Prostate gland (tissue), 2 donors: ENCODE results near the gene GLIS1. TPM values are rescaled to one million over a fixed set of nuclear protein-coding genes. Genes with fewer than 3 reads are reported as not detected.

Experiments
- DNase-seq: peaks from one replicate; pipeline ENCODE4 v3.0.0-alpha.2; 2019; ENCODE audit warnings: low spot score
- H3K27ac ChIP-seq, 2 donors: fragments of 200-600 bp; sonication (generic); 2 replicates each; pipeline ENCODE4 v1.5.1; 2017 to 2019
- H3K27me3 ChIP-seq: fragments of 200-600 bp; sonication (generic); replicated peaks from 2 replicates; pipeline ENCODE4 v1.5.1; 2019; ENCODE audit not compliant: insufficient read depth
- H3K36me3 ChIP-seq, 2 donors: fragments of 200-600 bp; sonication (generic); 1 replicate in 1 of 2; 2 replicates in 1 of 2; pipeline versions ENCODE4 v1.5.1 to v1.8.1; 2017 to 2019
- H3K4me1 ChIP-seq: fragments of 200-600 bp; sonication (generic); replicated peaks from 2 replicates; pipeline ENCODE4 v1.5.1; 2019
- H3K4me3 ChIP-seq, 2 donors: fragments of 200-600 bp; sonication (generic); 2 replicates each; pipeline ENCODE4 v1.5.1; 2017 to 2019
- H3K9me3 ChIP-seq: fragments of 200-600 bp; sonication (generic); 2 replicates; pipeline ENCODE4 v1.5.1; 2017
- POLR2A ChIP-seq: fragments of 450-650 bp; IDR thresholded peaks from one replicate; pipeline ENCODE4 v1.6.1; 2016; ENCODE audit warnings: antibody characterized with exemption, mild to moderate bottlenecking
- POLR2AphosphoS5 ChIP-seq: sonication (generic); formaldehyde crosslinking; IDR thresholded peaks from one replicate; pipeline ENCODE4 v1.6.1; 2017; ENCODE audit warnings: antibody characterized with exemption
- WGBS: methylation state at CpG from one replicate; pipeline ENCODE4 v1.1.5; 2018; 5-methylcytosine and 5-hydroxymethylcytosine counted together
- intact Hi-C: fragments of 100-400 bp; cut with DNase I; formaldehyde crosslinking; loops from one replicate; pipeline ENCODE4 v1.14.2; 2022
- total RNA-seq, 2 donors: library from RNA; depleted of rRNA; stranded (reverse); fragments of >200 nt; gene quantifications; one replicate each; pipeline ENCODE4 v1.1.0, GENCODE V29; 2016
- TF ChIP-seq, protein P1 (sequence below), 4 experiments: fragments of 200-600 bp in 2 of 4; fragments of 450-650 bp in 2 of 4; sonication (generic) in 2 of 4; IDR thresholded peaks; 1 replicate in 3 of 4; 2 replicates in 1 of 4; pipeline ENCODE4 v1.5.1; 2016 to 2019; ENCODE audit warnings: antibody characterized with exemption in 4 of 4, mild to moderate bottlenecking in 2 of 4, moderate library complexity in 2 of 4

Gene GLIS1
- total RNA-seq, 2 donors from 2014 or later: 1.1 to 8.1 TPM

DNA sequence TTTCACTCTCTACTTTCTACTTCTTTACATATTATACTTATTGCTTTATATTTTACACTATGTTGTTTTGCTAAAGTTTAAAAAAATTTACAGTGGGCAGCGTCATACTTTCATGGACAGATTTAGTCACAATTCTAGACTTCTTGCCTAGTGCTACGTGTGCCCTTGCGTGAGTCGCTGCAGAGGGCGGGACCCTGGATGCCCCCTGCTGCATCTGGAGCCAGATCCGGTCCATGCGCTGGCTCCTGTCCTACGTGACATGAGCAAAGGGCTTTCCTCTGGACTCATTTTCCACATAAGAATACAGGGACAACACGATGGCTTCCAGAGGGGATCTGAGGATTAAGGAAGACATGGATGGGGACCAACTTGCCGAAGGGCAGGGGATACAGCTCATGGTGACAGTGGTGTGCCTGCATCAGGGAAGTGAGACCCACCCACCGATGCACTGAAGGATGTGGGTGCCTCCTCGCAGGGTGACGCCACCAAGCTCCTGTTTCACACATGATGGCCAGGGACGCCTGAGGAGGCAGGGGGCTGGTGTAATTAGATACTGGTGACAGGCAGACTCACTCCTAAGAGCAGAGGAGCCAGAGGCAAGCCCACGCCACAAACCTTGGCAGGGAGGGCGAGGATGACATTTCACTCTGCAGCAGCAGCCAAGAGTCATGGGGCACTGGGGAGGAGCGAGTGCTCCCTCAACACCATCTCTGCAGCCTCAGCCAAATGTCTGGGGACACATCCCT, 193.1 kb downstream of the GLIS1 start:
- no peaks in the 10 kb centered on the region for H3K27me3 ChIP-seq
- WGBS: 62% methylated on average over 17 of the region's 17 CpGs
- TF ChIP-seq POLR2AphosphoS5 (no peak), POLR2A (no peak)
- TF ChIP-seq, protein P1, sequence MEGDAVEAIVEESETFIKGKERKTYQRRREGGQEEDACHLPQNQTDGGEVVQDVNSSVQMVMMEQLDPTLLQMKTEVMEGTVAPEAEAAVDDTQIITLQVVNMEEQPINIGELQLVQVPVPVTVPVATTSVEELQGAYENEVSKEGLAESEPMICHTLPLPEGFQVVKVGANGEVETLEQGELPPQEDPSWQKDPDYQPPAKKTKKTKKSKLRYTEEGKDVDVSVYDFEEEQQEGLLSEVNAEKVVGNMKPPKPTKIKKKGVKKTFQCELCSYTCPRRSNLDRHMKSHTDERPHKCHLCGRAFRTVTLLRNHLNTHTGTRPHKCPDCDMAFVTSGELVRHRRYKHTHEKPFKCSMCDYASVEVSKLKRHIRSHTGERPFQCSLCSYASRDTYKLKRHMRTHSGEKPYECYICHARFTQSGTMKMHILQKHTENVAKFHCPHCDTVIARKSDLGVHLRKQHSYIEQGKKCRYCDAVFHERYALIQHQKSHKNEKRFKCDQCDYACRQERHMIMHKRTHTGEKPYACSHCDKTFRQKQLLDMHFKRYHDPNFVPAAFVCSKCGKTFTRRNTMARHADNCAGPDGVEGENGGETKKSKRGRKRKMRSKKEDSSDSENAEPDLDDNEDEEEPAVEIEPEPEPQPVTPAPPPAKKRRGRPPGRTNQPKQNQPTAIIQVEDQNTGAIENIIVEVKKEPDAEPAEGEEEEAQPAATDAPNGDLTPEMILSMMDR (IDR thresholded peaks at IDR 0.05): no peak
- intact Hi-C loops: no loop called here
- H3K4me1 ChIP-seq: no peaks in the 10 kb centered on the region
- no peak overlapping the region for H3K4me3 ChIP-seq
- no peaks in the 10 kb centered on the region for H3K9me3 ChIP-seq
- no peak for DNase-seq
- no peaks in the 10 kb centered on the region for H3K36me3 ChIP-seq
- no peak overlapping the region for H3K27ac ChIP-seq

DNA sequence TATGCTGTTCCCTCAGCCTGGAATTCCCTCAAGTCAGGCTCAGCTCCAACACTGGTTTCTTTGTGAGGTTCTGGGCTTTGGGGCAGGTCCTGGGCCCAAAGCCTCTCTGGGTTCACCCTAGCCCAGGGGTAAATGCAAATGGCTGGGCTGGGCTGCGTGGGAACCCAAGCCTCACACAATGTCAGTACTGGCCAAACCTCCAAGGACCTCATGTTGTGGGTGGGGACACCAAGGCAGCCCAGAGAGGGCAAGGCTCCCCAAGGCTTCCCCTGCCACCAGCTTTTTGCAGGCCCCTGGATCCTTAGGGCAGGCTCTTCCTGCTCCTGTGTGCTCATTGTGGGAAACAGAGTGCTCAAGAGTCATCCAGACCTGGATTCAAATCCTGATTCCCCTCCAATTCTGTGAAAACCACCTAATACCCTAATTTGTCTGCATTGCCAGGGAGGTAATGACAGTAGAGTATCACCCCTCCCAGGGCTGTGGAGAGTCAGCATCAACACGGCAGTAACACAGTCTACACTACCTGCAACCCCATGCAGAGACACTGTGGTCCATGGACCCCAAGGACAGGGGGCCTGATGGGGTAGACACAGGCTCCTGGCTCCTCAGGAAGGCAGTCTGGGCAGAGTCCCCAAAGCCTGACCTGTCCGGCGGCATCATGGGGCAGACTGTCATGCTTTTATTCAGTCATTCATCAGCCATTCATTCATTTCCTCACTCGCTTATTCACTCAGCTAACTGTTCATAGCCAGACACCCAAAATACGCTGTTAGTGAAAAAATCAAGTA, 194.0 kb downstream of the GLIS1 start:
- TF ChIP-seq, protein P1 (IDR thresholded peaks at IDR 0.05): no peak
- no peak for TF ChIP-seq POLR2AphosphoS5
- no peak for TF ChIP-seq POLR2A
- H3K4me3 ChIP-seq: no peak overlapping the region
- no peaks in the 10 kb centered on the region for H3K9me3 ChIP-seq
- H3K27ac ChIP-seq: no peak overlapping the region
- 98% methylated on average over 6 of the region's 6 CpGs for WGBS
- H3K27me3 ChIP-seq: no peaks in the 10 kb centered on the region
- DNase-seq: no peak
- intact Hi-C loops: no loop called here
- no peaks in the 10 kb centered on the region for H3K36me3 ChIP-seq
- H3K4me1 ChIP-seq: no peaks in the 10 kb centered on the region

DNA sequence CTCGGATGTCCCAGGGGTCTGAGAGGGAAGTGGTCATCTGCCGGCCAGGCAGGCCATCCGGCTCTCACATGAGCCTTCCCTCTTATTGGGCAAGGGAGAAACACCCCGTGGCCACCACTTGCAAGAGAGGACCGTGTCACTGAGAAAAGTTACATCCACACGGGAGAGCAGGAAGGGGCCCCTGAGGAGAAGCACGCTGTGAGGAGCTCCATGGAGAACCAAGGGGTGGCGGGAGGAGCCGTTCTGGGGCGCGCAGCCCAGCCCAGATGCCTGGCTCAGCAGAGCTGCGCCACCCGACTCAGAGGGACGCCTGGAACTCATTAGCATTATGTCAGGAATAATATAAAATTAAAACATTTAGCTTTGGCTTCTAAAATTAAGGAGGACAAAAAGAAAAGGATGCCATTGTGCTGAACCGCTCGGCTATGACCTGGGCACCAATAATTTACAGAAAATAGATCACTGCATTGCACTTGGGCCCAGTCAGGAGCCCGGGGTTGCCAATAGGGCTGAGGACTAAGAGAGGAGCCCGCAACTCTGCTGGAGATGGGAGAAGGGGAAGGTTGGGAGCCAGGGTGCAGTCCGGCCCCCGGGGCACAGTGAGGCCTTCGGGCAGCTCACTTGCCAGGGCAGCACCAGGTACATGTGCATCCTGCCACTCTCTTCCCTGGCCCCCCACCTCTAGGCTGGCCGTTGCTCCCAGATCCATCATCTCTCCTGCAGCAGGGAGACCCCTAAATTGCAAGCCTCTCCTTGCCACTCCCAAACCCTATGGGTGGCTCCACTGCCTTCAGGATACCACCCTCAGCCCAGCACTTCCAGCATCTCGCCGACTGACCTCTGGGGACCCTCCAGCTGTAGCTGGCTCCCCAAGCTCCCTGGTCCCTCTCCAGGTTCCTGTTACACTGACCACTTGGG, 194.9 kb downstream of the GLIS1 start:
- Histone ChIP-seq H3K4me3 (no peak overlapping the region), H3K27me3 (no peaks in the 10 kb centered on the region), H3K36me3 (no peaks in the 10 kb centered on the region), H3K9me3 (no peaks in the 10 kb centered on the region), H3K27ac (no peak overlapping the region), H3K4me1 (no peaks in the 10 kb centered on the region)
- WGBS: 89% methylated on average over 24 of the region's 24 CpGs
- intact Hi-C loops: no loop called here
- DNase-seq: no peak
- no peak for TF ChIP-seq POLR2AphosphoS5
- no peak for TF ChIP-seq POLR2A
- TF ChIP-seq, protein P1 (IDR thresholded peaks at IDR 0.05): no peak

DNA sequence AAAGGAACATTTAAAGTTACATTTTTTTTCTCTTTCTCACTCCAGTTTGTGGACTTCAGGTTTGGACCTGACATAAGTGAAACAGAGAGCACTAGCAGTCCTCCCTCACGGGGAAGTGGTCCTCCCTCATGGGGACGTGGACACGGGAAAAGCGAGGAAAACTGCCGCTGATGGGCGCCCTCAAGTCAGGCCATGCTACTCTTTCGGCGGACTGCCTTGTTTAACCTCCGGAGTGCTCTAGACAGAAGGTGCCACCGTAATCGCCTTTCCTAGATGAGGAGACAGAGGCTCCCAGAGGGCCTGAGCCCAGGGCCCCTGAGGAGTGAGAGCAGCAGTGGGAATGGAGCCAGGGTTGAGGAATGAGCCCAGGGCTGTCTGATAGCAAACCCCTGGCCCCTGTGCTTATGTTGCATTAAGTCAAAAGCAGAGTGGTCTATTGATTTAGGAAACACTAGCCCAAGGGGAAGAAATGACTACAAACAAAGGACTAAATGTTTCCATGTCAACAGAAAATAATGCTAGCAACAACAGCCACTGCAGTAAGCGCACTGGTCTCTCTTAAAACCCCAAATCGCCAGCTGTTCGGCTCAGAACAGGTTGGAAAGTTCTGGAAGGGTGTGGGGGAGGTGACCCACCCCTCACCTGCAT, 195.7 kb downstream of the GLIS1 start:
- WGBS: 86% methylated on average over 14 of the region's 14 CpGs
- H3K36me3 ChIP-seq: no peaks in the 10 kb centered on the region
- no peaks in the 10 kb centered on the region for H3K9me3 ChIP-seq
- TF ChIP-seq, protein P1 (IDR thresholded peaks at IDR 0.05): no peak
- TF ChIP-seq POLR2A (no peak), POLR2AphosphoS5 (no peak)
- H3K4me3 ChIP-seq: no peak overlapping the region
- H3K4me1 ChIP-seq: no peaks in the 10 kb centered on the region
- DNase-seq: no peak
- H3K27me3 ChIP-seq: no peaks in the 10 kb centered on the region
- intact Hi-C loops: no loop called here
- H3K27ac ChIP-seq: no peak overlapping the region
